PC-9 (cell line): ENCODE measurements around the gene ISLR2. TPM values are rescaled to one million over a fixed set of nuclear protein-coding genes. Genes with fewer than 3 reads are reported as not detected.

Experiments
- BruUV-seq: library from RNA; stranded (reverse); fragments of 400-500 nt; replicated peaks from 2 replicates; lab custom pipeline; 2021; lab: Mats Ljungman, UMichigan
- CTCF ChIA-PET: fragments of 300-600 bp; sonication (Branson Sonifier 250); formaldehyde crosslinking; loops from one replicate; lab custom pipeline; 2022; ENCODE audit warnings: antibody characterized with exemption; lab: Charles Lee
- POLR2A ChIA-PET: fragments of 300-600 bp; sonication (Branson Sonifier 250); formaldehyde crosslinking; loops from one replicate; lab custom pipeline; 2022; ENCODE audit warnings: antibody characterized with exemption; ENCODE audit not compliant: unreplicated experiment; lab: Charles Lee
- DNase-seq, 2 experiments: peaks; one replicate each; pipeline versions ENCODE4 v3.0.0 to v3.0.0-alpha.2; 2015 to 2022; ENCODE audit warnings: mixed read lengths in 1 of 2
- H2AFZ ChIP-seq: fragments of 200-600 bp; sonication (generic); 2 replicates; pipeline ENCODE4 v1.8.1; 2017; ENCODE audit warnings: antibody characterized with exemption
- H3F3A ChIP-seq: fragments of 200-600 bp; sonication (generic); 2 replicates; pipeline ENCODE4 v1.8.1; 2017; ENCODE audit warnings: antibody characterized with exemption, mild to moderate bottlenecking, low read depth; ENCODE audit not compliant: insufficient read depth
- H3K27ac ChIP-seq: fragments of 200-600 bp; sonication (generic); 2 replicates; pipeline ENCODE4 v1.6.1; 2016; ENCODE audit warnings: mixed run types
- H3K27me3 ChIP-seq: fragments of 200-600 bp; sonication (generic); 2 replicates; pipeline ENCODE4 v1.6.1; 2016; ENCODE audit warnings: low read depth, mixed run types; ENCODE audit not compliant: insufficient read depth
- H3K36me3 ChIP-seq: fragments of 200-600 bp; sonication (generic); 2 replicates; pipeline ENCODE4 v1.6.1; 2016; ENCODE audit warnings: low read depth, mixed run types
- H3K4me1 ChIP-seq: fragments of 200-600 bp; sonication (generic); replicated peaks from 2 replicates; pipeline ENCODE4 v1.6.1; 2016; ENCODE audit warnings: mixed run types; ENCODE audit not compliant: insufficient read depth
- H3K4me2 ChIP-seq: fragments of 200-600 bp; sonication (generic); 2 replicates; pipeline ENCODE4 v1.6.1; 2017; ENCODE audit warnings: mixed run types
- H3K4me3 ChIP-seq: fragments of 200-600 bp; sonication (generic); 2 replicates; pipeline ENCODE4 v1.6.1; 2016; ENCODE audit warnings: mixed run types
- H3K79me2 ChIP-seq: fragments of 200-600 bp; sonication (generic); 2 replicates; pipeline ENCODE4 v1.6.1; 2017; ENCODE audit warnings: low read depth, mixed run types
- H3K9me2 ChIP-seq: fragments of 200-600 bp; sonication (generic); 2 replicates; pipeline ENCODE4 v1.8.1; 2017; ENCODE audit warnings: mild to moderate bottlenecking; ENCODE audit not compliant: insufficient read depth
- H3K9me3 ChIP-seq: fragments of 200-600 bp; sonication (generic); 2 replicates; pipeline ENCODE4 v1.8.1; 2016; ENCODE audit warnings: low read depth; ENCODE audit not compliant: insufficient read depth
- H4K20me1 ChIP-seq: fragments of 200-600 bp; sonication (generic); 2 replicates; pipeline ENCODE4 v1.8.1; 2017; ENCODE audit not compliant: insufficient read depth
- EZH2 ChIP-seq: fragments of 200-600 bp; sonication (generic); IDR thresholded peaks from 2 replicates; pipeline ENCODE4 v1.8.0; 2017; ENCODE audit warnings: antibody characterized with exemption, low read depth
- intact Hi-C: fragments of 100-400 bp; cut with micrococcal nuclease; formaldehyde crosslinking; loops from one replicate; pipeline ENCODE4 v1.10.0; 2022; ENCODE audit not compliant: unreplicated experiment
- total RNA-seq: library from RNA; stranded (reverse); gene quantifications from 2 replicates; pipeline ENCODE4 v1.2.3, GENCODE V29; 2021
- TF ChIP-seq, protein P1 (sequence below): fragments of 200-600 bp; sonication (generic); conservative IDR thresholded peaks from 2 replicates; pipeline ENCODE4 v1.6.1; 2017; ENCODE audit warnings: mixed run types, antibody characterized with exemption, mild to moderate bottlenecking, moderate library complexity

The ISLR2 gene
- total RNA-seq, 1 experiment from 2014 or later: 0.15 TPM

DNA sequence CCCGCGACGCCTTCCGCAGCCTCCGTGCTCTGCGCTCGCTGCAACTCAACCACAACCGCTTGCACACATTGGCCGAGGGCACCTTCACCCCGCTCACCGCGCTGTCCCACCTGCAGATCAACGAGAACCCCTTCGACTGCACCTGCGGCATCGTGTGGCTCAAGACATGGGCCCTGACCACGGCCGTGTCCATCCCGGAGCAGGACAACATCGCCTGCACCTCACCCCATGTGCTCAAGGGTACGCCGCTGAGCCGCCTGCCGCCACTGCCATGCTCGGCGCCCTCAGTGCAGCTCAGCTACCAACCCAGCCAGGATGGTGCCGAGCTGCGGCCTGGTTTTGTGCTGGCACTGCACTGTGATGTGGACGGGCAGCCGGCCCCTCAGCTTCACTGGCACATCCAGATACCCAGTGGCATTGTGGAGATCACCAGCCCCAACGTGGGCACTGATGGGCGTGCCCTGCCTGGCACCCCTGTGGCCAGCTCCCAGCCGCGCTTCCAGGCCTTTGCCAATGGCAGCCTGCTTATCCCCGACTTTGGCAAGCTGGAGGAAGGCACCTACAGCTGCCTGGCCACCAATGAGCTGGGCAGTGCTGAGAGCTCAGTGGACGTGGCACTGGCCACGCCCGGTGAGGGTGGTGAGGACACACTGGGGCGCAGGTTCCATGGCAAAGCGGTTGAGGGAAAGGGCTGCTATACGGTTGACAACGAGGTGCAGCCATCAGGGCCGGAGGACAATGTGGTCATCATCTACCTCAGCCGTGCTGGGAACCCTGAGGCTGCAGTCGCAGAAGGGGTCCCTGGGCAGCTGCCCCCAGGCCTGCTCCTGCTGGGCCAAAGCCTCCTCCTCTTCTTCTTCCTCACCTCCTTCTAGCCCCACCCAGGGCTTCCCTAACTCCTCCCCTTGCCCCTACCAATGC is 45.1 kb downstream of the ISLR2 start:
- no peak overlapping the region for H3K27ac ChIP-seq
- 0 out of 2 replicates have a peak, but pooled peaks cover 3% of the 10 kb centered on the region for H3K36me3 ChIP-seq
- intact Hi-C loops: loop anchor here (5.0 kb wide), 1 partner anchor 127 kb away; no protein-coding TSS in a partner anchor
- no peaks in the 10 kb centered on the region for H3K9me3 ChIP-seq
- no peak overlapping the region for H3K4me3 ChIP-seq
- no peaks in the 10 kb centered on the region for H3K27me3 ChIP-seq
- no peak overlapping the region for H3K4me2 ChIP-seq
- H3F3A ChIP-seq: peaks cover 38% of the 10 kb centered on the region
- H4K20me1 ChIP-seq: no peaks in the 10 kb centered on the region
- no TSS peak for BruUV-seq
- TF ChIP-seq, protein P1, sequence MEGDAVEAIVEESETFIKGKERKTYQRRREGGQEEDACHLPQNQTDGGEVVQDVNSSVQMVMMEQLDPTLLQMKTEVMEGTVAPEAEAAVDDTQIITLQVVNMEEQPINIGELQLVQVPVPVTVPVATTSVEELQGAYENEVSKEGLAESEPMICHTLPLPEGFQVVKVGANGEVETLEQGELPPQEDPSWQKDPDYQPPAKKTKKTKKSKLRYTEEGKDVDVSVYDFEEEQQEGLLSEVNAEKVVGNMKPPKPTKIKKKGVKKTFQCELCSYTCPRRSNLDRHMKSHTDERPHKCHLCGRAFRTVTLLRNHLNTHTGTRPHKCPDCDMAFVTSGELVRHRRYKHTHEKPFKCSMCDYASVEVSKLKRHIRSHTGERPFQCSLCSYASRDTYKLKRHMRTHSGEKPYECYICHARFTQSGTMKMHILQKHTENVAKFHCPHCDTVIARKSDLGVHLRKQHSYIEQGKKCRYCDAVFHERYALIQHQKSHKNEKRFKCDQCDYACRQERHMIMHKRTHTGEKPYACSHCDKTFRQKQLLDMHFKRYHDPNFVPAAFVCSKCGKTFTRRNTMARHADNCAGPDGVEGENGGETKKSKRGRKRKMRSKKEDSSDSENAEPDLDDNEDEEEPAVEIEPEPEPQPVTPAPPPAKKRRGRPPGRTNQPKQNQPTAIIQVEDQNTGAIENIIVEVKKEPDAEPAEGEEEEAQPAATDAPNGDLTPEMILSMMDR: no peak
- no peak for TF ChIP-seq EZH2
- H3K4me1 ChIP-seq: peaks cover 40% of the 10 kb centered on the region
- ChIA-PET POLR2A (interaction anchor here (0.6 kb wide), 1 partner anchor 83 kb away, joined by 3 read pairs; no protein-coding TSS in a partner anchor), CTCF (no interaction called here)
- no peak for DNase-seq
- no peak overlapping the region for H2AFZ ChIP-seq
- H3K79me2 ChIP-seq: no peaks in the 10 kb centered on the region
- no peaks in the 10 kb centered on the region for H3K9me2 ChIP-seq

DNA sequence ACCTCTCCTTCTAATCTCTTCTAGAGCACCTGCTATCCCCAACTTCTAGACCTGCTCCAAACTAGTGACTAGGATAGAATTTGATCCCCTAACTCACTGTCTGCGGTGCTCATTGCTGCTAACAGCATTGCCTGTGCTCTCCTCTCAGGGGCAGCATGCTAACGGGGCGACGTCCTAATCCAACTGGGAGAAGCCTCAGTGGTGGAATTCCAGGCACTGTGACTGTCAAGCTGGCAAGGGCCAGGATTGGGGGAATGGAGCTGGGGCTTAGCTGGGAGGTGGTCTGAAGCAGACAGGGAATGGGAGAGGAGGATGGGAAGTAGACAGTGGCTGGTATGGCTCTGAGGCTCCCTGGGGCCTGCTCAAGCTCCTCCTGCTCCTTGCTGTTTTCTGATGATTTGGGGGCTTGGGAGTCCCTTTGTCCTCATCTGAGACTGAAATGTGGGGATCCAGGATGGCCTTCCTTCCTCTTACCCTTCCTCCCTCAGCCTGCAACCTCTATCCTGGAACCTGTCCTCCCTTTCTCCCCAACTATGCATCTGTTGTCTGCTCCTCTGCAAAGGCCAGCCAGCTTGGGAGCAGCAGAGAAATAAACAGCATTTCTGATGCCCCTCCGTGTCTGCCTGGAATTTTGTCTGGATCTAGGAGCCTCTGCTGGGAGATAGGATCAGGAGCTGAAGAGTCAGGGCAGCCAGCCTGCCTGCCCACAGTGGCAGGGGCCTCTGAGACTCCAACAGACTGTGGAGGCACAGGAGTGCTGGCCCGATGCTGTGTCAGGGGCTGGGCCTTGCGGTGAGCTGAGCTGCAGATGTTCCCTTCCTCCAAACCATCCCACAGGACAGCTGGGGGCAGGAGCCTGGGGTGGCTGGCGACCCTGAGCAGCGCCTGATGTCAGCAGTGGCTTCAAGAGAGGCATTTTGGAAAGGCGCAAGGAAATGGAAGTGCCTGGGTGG is 46.2 kb downstream of the ISLR2 start:
- no peak overlapping the region for H3K4me3 ChIP-seq
- intact Hi-C loops: loop anchor here (5.0 kb wide), 1 partner anchor 126 kb away; no protein-coding TSS in a partner anchor
- ChIA-PET CTCF (no interaction called here), POLR2A (interaction anchor here (0.6 kb wide), 1 partner anchor 82 kb away, joined by 3 read pairs; no protein-coding TSS in a partner anchor)
- H3K4me2 ChIP-seq: no peak overlapping the region
- H3K27ac ChIP-seq: no peak overlapping the region; the same call in 1 of the 2 replicates
- H3K36me3 ChIP-seq: 0 out of 2 replicates have a peak, but pooled peaks cover 4% of the 10 kb centered on the region
- TF ChIP-seq, protein P1: no peak
- DNase-seq: no peak
- H3K27me3 ChIP-seq: no peaks in the 10 kb centered on the region
- H3K79me2 ChIP-seq: no peaks in the 10 kb centered on the region
- H3F3A ChIP-seq: peaks cover 48% of the 10 kb centered on the region
- no peaks in the 10 kb centered on the region for H3K9me3 ChIP-seq
- no peak overlapping the region for H2AFZ ChIP-seq
- no peaks in the 10 kb centered on the region for H4K20me1 ChIP-seq
- no peaks in the 10 kb centered on the region for H3K9me2 ChIP-seq
- peaks cover 50% of the 10 kb centered on the region for H3K4me1 ChIP-seq
- BruUV-seq: no TSS peak
